OCI-LY7 (cell line): ENCODE results near the gene GABARAPL1.

Experiments used
- EZH2phosphoT487 ChIP-seq: fragments of 200-600 bp; sonication (generic); IDR thresholded peaks from 2 replicates; pipeline ENCODE4 v1.6.1; 2018; ENCODE audit warnings: low read depth, borderline replicate concordance, mild to moderate bottlenecking, mixed run types, antibody characterized with exemption, low read length, moderate library complexity, mixed read lengths
- TF ChIP-seq, protein P1 (sequence below): fragments of 200-600 bp; sonication (generic); conservative IDR thresholded peaks from 2 replicates; pipeline ENCODE4 v1.5.1; 2014; ENCODE audit warnings: mild to moderate bottlenecking, antibody characterized with exemption, low read length, moderate library complexity, mixed read lengths

DNA sequence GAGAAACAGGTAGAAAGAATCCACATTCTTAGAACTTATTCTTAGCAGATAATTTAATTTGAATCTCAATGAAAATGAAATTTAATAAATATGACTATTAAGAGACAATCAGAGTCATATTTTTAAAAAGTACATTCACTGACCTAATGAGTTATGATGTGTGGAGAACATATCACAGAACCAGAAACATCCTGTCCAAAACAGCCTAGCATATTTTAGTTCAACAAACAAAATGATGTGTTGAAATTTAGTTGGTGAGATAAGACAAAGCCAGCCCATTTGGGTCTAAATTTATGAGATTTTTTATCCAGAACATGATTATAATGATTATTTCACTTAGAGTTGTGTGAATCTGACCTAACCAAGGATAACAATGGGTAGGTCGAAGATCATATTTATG lies 25.8 kb downstream of the GABARAPL1 start:
- TF ChIP-seq, protein P1, sequence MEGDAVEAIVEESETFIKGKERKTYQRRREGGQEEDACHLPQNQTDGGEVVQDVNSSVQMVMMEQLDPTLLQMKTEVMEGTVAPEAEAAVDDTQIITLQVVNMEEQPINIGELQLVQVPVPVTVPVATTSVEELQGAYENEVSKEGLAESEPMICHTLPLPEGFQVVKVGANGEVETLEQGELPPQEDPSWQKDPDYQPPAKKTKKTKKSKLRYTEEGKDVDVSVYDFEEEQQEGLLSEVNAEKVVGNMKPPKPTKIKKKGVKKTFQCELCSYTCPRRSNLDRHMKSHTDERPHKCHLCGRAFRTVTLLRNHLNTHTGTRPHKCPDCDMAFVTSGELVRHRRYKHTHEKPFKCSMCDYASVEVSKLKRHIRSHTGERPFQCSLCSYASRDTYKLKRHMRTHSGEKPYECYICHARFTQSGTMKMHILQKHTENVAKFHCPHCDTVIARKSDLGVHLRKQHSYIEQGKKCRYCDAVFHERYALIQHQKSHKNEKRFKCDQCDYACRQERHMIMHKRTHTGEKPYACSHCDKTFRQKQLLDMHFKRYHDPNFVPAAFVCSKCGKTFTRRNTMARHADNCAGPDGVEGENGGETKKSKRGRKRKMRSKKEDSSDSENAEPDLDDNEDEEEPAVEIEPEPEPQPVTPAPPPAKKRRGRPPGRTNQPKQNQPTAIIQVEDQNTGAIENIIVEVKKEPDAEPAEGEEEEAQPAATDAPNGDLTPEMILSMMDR, result no peak
- no peak for TF ChIP-seq EZH2phosphoT487
